GM12878 (cell line): ENCODE measurements around the gene AMMECR1. TPM values are rescaled to one million over a fixed set of nuclear protein-coding genes. Genes with fewer than 3 reads are reported as not detected.
"Not testable (repeated sequence)": the region's sequence is repeated elsewhere in the genome, so short reads cannot be mapped to it uniquely, and the experiment has no call there.

Source experiments
- ATAC-seq: fragments of 200-7000 bp; cut with Tn5 transposase; 3 replicates; pipeline ENCODE4 v1.9.1; 2020; ENCODE audit warnings: mild to moderate bottlenecking, moderate library complexity
- BruUV-seq: library from RNA; stranded (reverse); fragments of 400-500 nt; replicated peaks from 2 replicates; lab custom pipeline; 2021; lab: Mats Ljungman, UMichigan
- CTCF ChIA-PET: fragments of 300-600 bp; sonication (Branson Sonifier 250); formaldehyde crosslinking; extraction: SDS; loops from one replicate; lab custom pipeline; 2021; ENCODE audit warnings: inconsistent platforms; lab: Yijun Ruan, JAX
- POLR2A ChIA-PET: fragments of 350-600 bp; formaldehyde crosslinking; extraction: SDS; loops from one replicate; lab custom pipeline; 2021; ENCODE audit warnings: inconsistent platforms; lab: Charles Lee
- RAD21 ChIA-PET: fragments of 300-600 bp; sonication (Branson Sonifier 250); formaldehyde crosslinking; loops from one replicate; lab custom pipeline; 2023; ENCODE audit warnings: antibody characterized with exemption; ENCODE audit not compliant: unreplicated experiment; lab: Charles Lee
- SMC1A ChIA-PET: fragments of 300-600 bp; sonication (Branson Sonifier 250); formaldehyde crosslinking; loops from one replicate; lab custom pipeline; 2023; ENCODE audit not compliant: unreplicated experiment, uncharacterized antibody; lab: Charles Lee
- DNase-seq: peaks from one replicate; pipeline ENCODE4 v3.0.0-alpha.2; 2011; ENCODE audit warnings: low read depth, low spot score
- FAIRE-seq: peaks from 3 replicates; lab custom pipeline; 2011; peaks lifted over from hg19 to GRCh38; lab: Jason Lieb, UNC
- H2AFZ ChIP-seq: 2 replicates; pipeline ENCODE4 v1.6.0; 2011; ENCODE audit warnings: low read depth, low read length, control low read depth; ENCODE audit not compliant: control insufficient read depth
- H3K27ac ChIP-seq: 2 replicates; pipeline ENCODE4 v1.5.1; 2011; ENCODE audit warnings: control low read depth; ENCODE audit not compliant: control insufficient read depth, insufficient read depth
- H3K27me3 ChIP-seq, 2 experiments: replicated peaks in 1 of 2; 2 replicates each; pipeline versions ENCODE4 v1.6.0 to v1.6.1; 2011; ENCODE audit warnings: low read length in 1 of 2; ENCODE audit not compliant: control insufficient read depth in 2 of 2, insufficient read depth in 2 of 2
- H3K36me3 ChIP-seq, 2 experiments: 2 replicates each; pipeline ENCODE4 v1.5.1; 2011; ENCODE audit warnings: low read length in 1 of 2; ENCODE audit not compliant: control insufficient read depth in 2 of 2, insufficient read depth in 2 of 2
- H3K4me1 ChIP-seq: 2 replicates; pipeline ENCODE4 v1.6.1; 2011; ENCODE audit warnings: mild to moderate bottlenecking, low read length, moderate library complexity, mixed read lengths; ENCODE audit not compliant: control insufficient read depth, insufficient read depth
- H3K4me2 ChIP-seq: 2 replicates; pipeline ENCODE4 v1.6.0; 2011; ENCODE audit warnings: control low read depth; ENCODE audit not compliant: control insufficient read depth, insufficient read depth
- H3K4me3 ChIP-seq: fragments of 200-600 bp; sonication (generic); 2 replicates; pipeline ENCODE4 v1.5.1; 2016
- H3K79me2 ChIP-seq: 2 replicates; pipeline ENCODE4 v1.6.0; 2011; ENCODE audit warnings: low read length; ENCODE audit not compliant: control insufficient read depth, insufficient read depth
- H3K9ac ChIP-seq: 2 replicates; pipeline ENCODE4 v1.8.0; 2011; ENCODE audit warnings: low read length, control low read depth, mixed read lengths; ENCODE audit not compliant: control insufficient read depth, insufficient read depth
- H3K9me3 ChIP-seq: replicated peaks from 3 replicates; pipeline ENCODE4 v1.5.1; 2011; ENCODE audit warnings: mild to moderate bottlenecking, low read length; ENCODE audit not compliant: control insufficient read depth, insufficient read depth
- H4K20me1 ChIP-seq: 2 replicates; pipeline ENCODE4 v1.6.0; 2011; ENCODE audit not compliant: control insufficient read depth, insufficient read depth
- BMI1 ChIP-seq: fragments of 450-650 bp; IDR thresholded peaks from 2 replicates; pipeline ENCODE4 v1.6.1; 2016; ENCODE audit warnings: mild to moderate bottlenecking, moderate library complexity, borderline replicate concordance
- IRF4 ChIP-seq: IDR thresholded peaks from 2 replicates; pipeline ENCODE4 v1.6.1; 2011; ENCODE audit warnings: low read depth, low read length
- RUNX3 ChIP-seq: IDR thresholded peaks from 2 replicates; pipeline ENCODE4 v1.6.1; 2012; ENCODE audit warnings: low read length, inconsistent platforms
- WGBS: methylation state at CpG from one replicate; pipeline ENCODE4 v1.1.6; 2016; ENCODE audit warnings: low lambda C conversion rate; ENCODE audit not compliant: insufficient replicate concordance, insufficient coverage; ENCODE audit errors: missing lambda C conversion rate; 5-methylcytosine and 5-hydroxymethylcytosine counted together
- in situ Hi-C: fragments of 300-500 bp; cut with MboI; formaldehyde crosslinking; loops from 9 replicates; pipeline ENCODE4 v1.14.3; 2018; ENCODE audit warnings: mixed read lengths
- intact Hi-C: fragments of 100-400 bp; cut with micrococcal nuclease; formaldehyde crosslinking; loops from one replicate; pipeline ENCODE4 v1.14.2; 2022; ENCODE audit not compliant: unreplicated experiment
- polyA plus RNA-seq, 11 experiments: library from polyadenylated mRNA; depleted of rRNA in 4 of 11; unstranded in 6 of 11; stranded (reverse) in 5 of 11; fragments of >200 nt; fragmentation: Nextera tagmentation in 4 of 11; fragmentation: Illumina TruSeq in 1 of 11; extraction: Ambion mirVana in 4 of 11; extraction: Trizol in 1 of 11; gene quantifications; 1 replicate in 1 of 11; 2 replicates in 10 of 11; pipeline versions ENCODE4 v1.2.1 to v1.2.3, GENCODE V29; 2011 to 2016; ENCODE audit warnings: inconsistent platforms in 2 of 11, missing spikeins in 2 of 11, low read depth in 1 of 11
- total RNA-seq, 4 experiments: library from RNA; depleted of rRNA in 3 of 4; stranded (reverse); fragments of >200 nt in 3 of 4; fragmentation: Illumina TruSeq in 1 of 4; extraction: Trizol in 1 of 4; gene quantifications; 2 replicates each; pipeline versions ENCODE4 v1.2.1 to v1.2.3, GENCODE V29; 2013 to 2021
- TF ChIP-seq, protein P1 (sequence below): fragments of 450-650 bp; IDR thresholded peaks from 2 replicates; pipeline ENCODE4 v1.6.1; 2017; ENCODE audit warnings: mild to moderate bottlenecking, moderate library complexity

The AMMECR1 gene
- total and polyA plus RNA-seq, 10 of the 15 experiments (the other 5 are each of a cell fraction or from before 2014, with no cell fraction given): 4.9 to 25.6 (median 10.7) TPM

DNA sequence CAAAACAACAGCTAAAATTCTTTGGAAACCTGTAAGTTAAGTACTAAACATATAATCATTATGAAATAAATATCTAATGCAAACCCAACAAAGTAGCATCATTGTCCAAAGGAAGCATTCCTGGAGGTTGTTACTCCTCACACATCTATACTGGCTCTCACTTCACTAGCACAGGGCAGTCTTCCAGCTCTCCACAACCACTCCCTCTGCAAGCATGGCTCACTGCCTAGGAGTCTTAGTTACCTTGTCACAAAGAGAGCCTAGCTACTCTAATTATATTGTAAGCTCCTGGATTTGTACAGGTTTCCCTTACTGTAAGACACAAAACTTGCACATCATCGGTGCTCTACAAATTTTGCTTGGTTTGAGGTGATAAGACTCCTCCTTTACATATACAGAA is 76.1 kb downstream of the AMMECR1 start:
- Histone ChIP-seq H3K79me2 (no peaks in the 10 kb centered on the region), H3K9ac (no peak overlapping the region), H3K4me2 (no peak overlapping the region), H3K27me3 (no peaks in the 10 kb centered on the region), H2AFZ (no peak overlapping the region), H3K4me1 (no peaks in the 10 kb centered on the region), H3K36me3 (no peaks in the 10 kb centered on the region), H3K4me3 (no peak overlapping the region), H4K20me1 (no peaks in the 10 kb centered on the region), H3K27ac (no peak overlapping the region), H3K9me3 (no peaks in the 10 kb centered on the region)
- intact Hi-C loops (no loop called here), in situ Hi-C loops (no loop called here)
- RAD21 ChIA-PET: interaction anchor here (0.9 kb wide), 1 partner anchor 81 kb away, joined by 3 read pairs; no protein-coding TSS in a partner anchor
- ATAC-seq (no peak), DNase-seq (no peak), FAIRE-seq (no peak)
- CTCF ChIA-PET: interaction anchor here (0.7 to 1.5 kb wide), 2 partner anchors 12 to 776 kb away, joined by 3 to 4 read pairs; no protein-coding TSS in a partner anchor
- BruUV-seq: no TSS peak
- 42% methylated on average over 1 of the region's 1 CpG for WGBS
- TF ChIP-seq RUNX3: no peak
- TF ChIP-seq, protein P1, sequence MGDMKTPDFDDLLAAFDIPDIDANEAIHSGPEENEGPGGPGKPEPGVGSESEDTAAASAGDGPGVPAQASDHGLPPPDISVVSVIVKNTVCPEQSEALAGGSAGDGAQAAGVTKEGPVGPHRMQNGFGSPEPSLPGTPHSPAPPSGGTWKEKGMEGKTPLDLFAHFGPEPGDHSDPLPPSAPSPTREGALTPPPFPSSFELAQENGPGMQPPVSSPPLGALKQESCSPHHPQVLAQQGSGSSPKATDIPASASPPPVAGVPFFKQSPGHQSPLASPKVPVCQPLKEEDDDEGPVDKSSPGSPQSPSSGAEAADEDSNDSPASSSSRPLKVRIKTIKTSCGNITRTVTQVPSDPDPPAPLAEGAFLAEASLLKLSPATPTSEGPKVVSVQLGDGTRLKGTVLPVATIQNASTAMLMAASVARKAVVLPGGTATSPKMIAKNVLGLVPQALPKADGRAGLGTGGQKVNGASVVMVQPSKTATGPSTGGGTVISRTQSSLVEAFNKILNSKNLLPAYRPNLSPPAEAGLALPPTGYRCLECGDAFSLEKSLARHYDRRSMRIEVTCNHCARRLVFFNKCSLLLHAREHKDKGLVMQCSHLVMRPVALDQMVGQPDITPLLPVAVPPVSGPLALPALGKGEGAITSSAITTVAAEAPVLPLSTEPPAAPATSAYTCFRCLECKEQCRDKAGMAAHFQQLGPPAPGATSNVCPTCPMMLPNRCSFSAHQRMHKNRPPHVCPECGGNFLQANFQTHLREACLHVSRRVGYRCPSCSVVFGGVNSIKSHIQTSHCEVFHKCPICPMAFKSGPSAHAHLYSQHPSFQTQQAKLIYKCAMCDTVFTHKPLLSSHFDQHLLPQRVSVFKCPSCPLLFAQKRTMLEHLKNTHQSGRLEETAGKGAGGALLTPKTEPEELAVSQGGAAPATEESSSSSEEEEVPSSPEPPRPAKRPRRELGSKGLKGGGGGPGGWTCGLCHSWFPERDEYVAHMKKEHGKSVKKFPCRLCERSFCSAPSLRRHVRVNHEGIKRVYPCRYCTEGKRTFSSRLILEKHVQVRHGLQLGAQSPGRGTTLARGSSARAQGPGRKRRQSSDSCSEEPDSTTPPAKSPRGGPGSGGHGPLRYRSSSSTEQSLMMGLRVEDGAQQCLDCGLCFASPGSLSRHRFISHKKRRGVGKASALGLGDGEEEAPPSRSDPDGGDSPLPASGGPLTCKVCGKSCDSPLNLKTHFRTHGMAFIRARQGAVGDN: no peak
- TF ChIP-seq IRF4: no peak
- TF ChIP-seq BMI1: no peak
- POLR2A ChIA-PET: no interaction called here
- SMC1A ChIA-PET: interaction anchor here (0.6 to 1.4 kb wide), 2 partner anchors 21 to 1676 kb away, joined by 3 read pairs; no protein-coding TSS in a partner anchor

GRCh38 chrX:110238259-110238658 is 79.6 kb downstream of the AMMECR1 start:
- ATAC-seq, H3K79me2 ChIP-seq, SMC1A ChIA-PET, H4K20me1 ChIP-seq, H3K9me3 ChIP-seq, H3K4me3 ChIP-seq, H2AFZ ChIP-seq, CTCF ChIA-PET, intact Hi-C loops, H3K36me3 ChIP-seq, H3K4me2 ChIP-seq, BruUV-seq, FAIRE-seq, POLR2A ChIA-PET, in situ Hi-C loops, H3K4me1 ChIP-seq, H3K27ac ChIP-seq, H3K9ac ChIP-seq, H3K27me3 ChIP-seq, DNase-seq, RAD21 ChIA-PET: not testable (repeated sequence)
- WGBS: 18% methylated on average over 5 of the region's 5 CpGs

DNA sequence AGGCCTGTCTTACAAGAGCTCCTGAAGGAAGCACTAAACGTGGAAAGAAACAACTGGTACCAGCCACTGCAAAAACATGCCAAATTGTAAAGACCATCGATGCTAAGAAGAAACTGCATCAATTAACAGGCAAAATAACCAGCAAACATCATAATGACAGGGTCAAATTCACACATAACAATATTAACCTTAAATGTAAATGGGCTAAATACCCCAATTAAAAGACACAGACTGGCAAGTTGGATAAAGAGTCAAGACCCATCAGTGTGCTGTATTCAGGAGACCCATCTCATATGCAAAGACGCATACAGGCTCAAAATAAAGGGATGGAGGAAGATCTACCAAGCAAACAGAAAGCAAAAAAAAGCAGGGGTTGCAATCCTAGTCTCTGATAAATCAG is 86.4 kb downstream of the AMMECR1 start:
- DNase-seq, CTCF ChIA-PET, BruUV-seq, H3K4me3 ChIP-seq, H4K20me1 ChIP-seq, RAD21 ChIA-PET, H3K9ac ChIP-seq, in situ Hi-C loops, FAIRE-seq, intact Hi-C loops, POLR2A ChIA-PET, H3K4me2 ChIP-seq, H3K36me3 ChIP-seq, H3K79me2 ChIP-seq, SMC1A ChIA-PET, H3K9me3 ChIP-seq, ATAC-seq, H3K27me3 ChIP-seq, H2AFZ ChIP-seq, H3K27ac ChIP-seq, H3K4me1 ChIP-seq: not testable (repeated sequence)
- 45% methylated on average over 3 of the region's 3 CpGs for WGBS
